GM18868 (cell line): ENCODE results near the gene CPNE5.

Experiments
- ATAC-seq: cut with Tn5 transposase; IDR thresholded peaks from one replicate; pipeline ENCODE4 v1.9.1; 2021; ENCODE audit warnings: mild to moderate bottlenecking, moderate library complexity; ENCODE audit not compliant: unreplicated experiment

CPNE5 gene

DNA sequence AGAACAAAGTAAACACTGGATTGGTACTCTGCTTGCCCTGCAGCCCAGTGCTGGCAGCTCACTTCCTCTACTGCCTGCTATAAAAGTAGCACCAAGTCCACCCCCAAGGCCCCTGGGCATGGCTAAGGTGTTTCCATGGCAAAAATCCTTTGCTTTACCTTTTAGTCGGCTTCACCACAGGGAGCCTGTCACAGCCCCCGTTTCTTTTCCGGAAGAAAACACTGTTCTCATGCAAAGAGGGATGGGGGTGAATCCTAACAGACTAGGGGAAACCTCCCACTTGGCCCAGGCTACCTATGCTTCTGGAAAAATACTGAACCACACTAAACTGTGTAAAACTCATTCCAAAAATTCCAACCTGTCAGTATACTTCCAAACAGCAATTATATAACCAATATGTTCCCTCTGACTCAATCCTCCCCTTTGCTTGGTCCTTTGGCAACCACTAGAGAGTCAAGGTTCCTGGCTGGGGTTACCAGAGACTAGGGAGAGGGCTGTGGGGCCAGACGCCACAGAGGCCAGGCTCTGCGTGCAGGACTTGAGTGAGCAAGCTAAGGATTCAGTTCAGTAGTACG, 19.2 kb upstream of the CPNE5 start:
- no peak for ATAC-seq

DNA sequence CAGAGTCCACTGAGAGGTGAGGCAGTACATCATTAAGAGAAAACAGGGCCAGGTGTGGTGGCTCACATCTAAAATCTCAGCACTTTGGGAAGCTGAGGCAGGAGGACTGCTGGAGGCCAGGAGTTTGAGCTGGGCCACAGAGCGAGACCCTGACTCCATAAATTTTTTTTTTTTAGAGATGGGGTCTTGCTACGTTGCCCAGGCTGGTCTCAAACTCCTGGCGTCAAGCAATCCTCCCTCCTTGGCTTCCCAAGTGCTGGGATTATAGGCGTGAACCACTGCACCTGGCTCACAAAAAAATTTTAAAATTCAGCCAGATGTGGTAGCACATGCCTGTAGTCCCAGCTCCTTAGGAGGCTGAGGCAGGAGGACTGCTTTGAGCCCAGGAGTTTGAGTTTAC, 18.1 kb upstream of the CPNE5 start:
- no peak for ATAC-seq

DNA sequence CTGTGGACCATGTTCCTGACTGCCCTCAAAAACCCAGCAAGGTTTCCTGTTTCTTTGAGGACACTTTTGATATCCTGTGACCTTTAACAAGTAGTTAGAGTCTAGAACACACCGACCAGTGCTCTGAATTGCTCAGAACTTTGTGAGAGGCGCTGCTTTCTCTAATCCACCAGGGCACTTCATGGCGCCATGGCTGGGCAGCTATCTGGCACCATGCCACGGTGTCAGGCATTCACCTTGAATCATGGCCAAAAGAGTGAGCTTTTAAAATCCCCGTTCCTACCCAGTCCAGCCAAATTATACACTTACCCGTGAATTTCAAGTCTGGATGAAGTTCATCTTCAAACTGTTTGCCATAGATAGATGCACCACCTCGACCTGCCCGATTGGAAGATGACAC, 17.0 kb upstream of the CPNE5 start:
- no peak for ATAC-seq

DNA sequence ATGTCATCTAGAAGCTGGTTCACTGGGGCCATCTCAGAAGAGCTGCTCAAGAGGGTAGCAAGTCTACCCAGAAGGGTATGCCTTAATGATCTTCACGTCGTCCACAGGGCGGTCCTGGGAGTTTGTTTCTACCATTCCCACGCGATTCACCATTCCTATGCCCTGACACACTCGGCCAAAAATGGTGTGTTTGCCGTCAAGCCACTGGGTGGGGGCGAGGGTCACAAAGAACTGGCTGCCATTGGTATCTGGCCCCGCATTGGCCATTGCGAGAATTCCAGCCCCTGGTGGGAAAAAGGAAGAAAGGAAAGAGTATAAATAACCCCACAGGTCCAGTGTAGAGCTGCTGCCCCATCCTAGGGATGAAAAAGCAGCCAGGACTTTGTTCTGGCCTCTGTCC, 16.5 kb upstream of the CPNE5 start:
- no peak for ATAC-seq

GRCh38 chr6:36853325-36853724, 14.1 kb upstream of the CPNE5 start:
- ATAC-seq, result no peak

DNA sequence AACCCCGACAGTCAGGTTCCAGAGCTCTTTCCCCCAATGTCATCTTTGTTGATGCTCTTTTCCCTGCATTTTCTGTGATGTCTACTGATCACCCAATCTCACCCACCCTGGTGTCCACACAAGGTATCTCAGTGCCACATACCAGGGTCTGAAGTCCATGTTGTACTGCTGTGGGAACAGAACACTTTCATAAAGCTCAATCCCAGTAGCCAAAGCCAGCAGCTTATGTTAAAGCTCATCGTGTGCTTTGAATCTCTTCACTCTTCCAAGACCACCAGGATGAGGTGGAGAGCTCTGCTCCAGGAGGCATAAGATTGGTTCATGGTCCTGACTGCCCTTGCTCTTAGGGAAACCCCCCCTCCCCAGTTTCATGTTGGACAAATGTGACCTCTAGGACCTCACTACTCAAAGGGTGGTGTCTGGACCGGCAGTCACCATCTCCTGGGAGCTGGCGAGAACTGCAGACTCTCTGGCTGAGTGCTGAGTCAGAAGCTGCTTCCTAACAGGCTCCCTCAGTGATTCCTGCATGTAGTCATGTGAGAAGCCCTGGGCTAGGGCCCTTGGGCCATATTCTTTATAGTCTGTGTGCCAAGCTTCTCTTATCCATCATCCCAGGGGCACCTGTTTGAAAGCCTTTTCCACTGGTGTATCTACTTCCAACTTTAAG, 13.4 kb upstream of the CPNE5 start:
- ATAC-seq, result no peak

GRCh38 chr6:36851626-36852025, 12.4 kb upstream of the CPNE5 start:
- ATAC-seq, result no peak

DNA sequence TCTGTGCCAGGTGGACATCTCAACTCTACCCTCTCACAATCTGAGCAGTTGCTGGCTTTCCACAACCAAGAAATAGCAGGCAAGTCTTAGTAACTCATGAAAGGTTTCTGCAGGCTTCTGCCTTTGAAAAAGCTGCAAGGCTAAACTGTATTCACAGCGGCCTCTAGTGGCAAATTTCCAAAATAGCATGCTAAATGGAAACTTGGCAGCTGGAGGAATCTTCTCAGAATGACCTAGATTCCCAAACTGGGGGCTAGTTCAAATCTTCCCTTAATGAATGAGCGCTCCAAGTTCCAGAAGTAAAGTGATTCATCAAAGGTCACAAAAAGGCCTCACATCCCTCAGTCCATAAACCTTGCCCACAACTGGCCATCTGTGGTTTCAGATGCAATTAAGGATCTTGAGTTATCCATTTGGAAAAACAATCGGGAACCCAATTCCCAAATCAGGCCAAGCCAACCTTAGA, 11.9 kb upstream of the CPNE5 start:
- no peak for ATAC-seq

DNA sequence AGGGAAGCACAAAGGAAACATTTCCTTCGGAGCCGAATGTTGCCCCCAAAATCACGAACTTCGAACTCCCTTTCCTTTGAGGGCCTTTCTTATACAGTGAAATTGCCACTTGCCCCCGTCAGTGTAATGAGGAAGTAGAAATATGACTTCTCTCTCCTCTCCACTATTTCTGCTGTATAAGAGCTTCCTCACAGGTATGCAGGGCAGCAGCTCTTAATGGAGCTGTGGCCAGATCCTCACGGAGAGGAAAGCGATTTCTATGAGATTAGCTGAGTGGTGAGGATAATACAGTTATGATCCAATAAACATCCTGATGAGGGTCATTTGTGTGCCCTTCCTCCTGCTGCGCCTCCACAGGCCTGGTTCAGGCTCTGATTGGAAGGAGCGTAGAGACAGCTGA, 10.8 kb upstream of the CPNE5 start:
- ATAC-seq, result no peak

GRCh38 chr6:36848658-36849441, 9.6 kb upstream of the CPNE5 start:
- no peak for ATAC-seq

DNA sequence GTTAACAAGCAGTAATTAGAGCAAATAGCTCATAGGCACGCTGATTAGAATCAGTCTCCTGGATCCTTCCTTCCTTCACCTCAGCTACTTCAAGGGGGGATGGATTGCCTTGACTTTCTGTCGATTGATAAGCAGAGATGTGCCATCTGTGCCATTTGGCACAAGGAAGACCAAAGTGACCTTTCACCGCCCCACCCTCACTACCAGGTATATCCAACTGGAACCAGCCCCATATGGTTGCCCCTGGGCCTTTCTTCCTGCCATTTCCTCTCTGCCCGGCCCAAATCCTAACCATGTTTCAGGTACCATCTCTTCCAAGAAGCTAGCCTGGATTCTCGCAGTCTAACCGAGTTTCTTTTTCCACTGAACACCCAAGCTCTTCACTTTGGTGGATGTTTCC, 8.7 kb upstream of the CPNE5 start:
- ATAC-seq, result no peak

- ATAC-seq, result no peak
These were observed 7.9 kb upstream of the CPNE5 start for GRCh38 chr6:36847152-36847551.

GRCh38 chr6:36845233-36845632, 6.0 kb upstream of the CPNE5 start:
- no peak for ATAC-seq

DNA sequence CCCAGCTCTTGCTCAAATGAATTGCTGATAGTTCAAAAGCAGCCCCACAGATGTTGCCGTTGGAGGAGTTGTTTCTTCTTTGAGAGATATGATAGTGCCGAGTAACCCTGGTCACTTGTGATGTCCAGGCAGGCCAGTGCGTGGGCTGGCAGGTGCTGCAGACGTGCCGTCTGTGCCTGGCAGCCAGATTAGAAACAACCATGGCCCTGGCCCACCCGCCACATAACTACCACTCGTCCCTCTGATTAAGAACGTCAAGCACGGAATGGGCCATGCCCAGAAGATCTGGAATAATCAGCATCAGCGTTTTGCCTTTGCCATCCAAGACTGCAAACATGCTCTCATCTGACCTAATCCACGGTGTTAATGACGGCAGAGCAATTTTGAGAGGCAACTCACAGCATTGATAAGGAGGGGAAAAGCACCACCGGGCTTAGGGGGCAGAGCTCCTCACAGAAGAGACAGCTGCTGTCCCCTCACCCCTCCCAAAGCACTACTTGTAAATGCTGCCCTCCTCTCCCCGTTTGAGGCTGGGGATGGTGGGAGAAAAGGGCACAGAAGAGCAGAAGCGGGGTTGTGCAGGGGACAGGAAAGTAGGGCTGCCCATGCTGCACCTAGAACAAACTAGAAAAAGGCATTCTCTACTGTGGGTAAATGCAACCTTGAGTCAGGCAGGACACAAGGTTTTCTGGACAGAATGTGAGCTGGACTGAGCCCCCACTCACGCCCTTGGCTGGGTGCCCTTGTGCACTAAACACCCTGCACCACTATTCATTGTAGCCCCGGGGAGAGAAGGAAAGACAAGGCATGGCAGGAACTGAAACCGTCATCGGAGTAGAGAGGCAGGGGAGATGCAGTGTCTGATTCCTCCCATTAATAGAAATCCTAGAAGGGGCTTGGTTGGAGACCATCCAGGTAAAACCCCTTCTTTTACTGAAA, 5.3 kb upstream of the CPNE5 start:
- ATAC-seq, result no peak

DNA sequence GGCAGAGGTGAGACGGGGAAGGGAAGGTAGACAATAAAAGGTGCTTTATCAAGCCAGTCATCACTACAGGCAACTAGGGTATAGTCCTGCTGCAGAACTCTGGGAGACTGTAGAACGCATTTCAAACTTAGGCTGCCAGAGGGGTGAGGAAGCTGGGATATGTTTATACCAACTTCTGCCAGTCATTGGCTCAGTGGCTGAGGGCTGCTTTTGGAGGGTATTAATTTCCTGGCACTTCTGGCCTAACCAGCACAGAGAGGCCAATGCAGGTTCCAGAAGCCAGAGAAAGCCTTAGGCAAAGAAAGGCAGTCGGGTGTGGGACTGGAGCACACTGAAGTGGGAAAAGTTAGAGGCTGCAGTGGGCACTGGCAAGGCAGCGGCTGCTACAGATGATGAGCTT, 3.9 kb upstream of the CPNE5 start:
- ATAC-seq, result no peak

DNA sequence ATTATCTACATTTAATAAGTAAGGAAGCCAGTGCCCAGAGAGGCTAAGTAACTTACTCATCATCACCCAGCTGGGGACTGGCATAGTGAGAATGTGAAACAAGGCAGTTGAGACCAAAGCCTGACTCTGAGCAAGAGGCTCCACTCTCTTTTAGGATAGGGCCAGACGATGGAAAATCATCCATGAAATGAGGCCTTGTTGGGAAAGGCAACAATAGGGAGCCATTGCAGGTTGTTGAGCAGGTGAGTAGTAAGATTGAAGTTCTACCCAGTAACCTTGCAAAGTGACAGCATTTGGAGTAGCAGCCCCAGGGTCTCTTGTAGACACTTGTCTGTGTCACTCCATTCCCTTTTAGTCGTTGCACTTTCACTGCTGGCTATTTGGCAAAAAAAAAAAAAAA, 2.5 kb upstream of the CPNE5 start:
- ATAC-seq, result no peak

DNA sequence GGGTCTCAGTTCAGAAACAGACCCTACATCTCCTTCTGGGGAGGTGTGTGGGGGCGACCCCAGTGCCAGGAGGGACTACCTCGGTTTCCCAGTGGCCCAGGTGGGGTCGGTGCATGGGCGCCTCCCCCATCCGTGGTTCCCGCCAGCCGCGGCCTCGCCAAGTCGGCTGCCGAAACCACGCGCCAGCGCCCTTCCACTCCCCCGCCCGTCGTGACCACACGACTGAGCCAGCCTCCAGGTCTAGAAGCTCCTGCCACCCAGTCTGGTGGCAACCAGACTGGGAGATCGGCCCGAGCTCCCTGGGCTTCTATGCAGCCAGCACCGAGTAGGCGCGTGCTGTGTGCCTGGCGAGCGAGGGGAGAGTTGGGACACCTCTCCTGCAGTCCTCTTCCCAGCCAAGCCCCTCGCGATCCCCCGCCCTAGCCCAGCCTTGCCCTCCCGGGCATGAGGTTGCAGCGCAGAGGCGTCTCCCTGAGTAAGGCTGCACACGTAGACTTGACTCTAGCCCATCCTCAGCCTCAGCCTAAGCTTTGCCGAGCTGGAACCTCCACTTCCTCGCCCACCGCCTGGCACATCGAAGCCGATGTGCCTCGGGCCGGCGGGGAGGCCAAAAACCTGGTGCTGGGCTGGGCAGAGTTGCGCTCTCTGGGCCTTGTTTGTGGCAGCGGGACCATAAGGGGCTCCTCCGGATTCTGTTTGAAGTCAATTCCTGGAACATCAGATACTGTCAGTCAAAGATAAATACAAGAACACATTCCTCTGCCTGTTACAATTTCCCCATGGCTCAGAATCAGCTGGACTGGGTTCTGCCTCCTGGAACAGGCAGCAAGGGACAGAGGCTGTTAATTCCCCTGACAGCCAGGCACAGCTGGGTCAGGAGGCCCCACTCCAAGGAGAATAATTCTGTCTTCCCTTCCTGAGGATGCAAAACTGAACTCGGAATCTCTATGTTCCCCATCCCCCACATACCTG, 1.5 kb upstream of the CPNE5 start:
- no peak for ATAC-seq

- no peak for ATAC-seq
These were observed 646 bp upstream of the CPNE5 start for GRCh38 chr6:36839749-36840431.

DNA sequence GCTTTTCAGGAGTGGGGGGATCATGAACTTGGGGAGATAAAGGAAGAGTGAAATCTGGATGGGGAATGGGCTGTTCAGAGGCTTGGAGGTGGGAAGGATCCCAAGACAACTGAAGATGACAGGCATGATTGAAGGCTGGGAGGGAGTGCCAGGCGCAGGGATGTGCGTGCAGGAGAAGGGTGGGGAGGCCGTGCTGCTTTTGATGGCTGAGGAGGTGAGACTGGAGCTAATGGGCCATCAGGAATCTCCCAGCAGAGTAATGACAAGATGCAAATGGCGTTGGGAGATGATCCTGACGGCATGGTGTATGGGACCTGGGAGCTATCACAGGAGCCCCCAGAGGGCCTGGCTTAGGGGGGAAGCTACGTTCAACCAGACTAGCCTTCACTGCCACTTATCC, 1.6 kb downstream of the CPNE5 start:
- ATAC-seq, result no peak

GRCh38 chr6:36837022-36837339, 2.3 kb downstream of the CPNE5 start:
- no peak for ATAC-seq
